ENCODE data around the gene RABGAP1L. TPM values are rescaled to one million over a fixed set of nuclear protein-coding genes. Genes with fewer than 3 reads are reported as not detected.

The RABGAP1L gene
- total RNA-seq, 1 experiment from 2014 or later: 76.9 TPM

DNA sequence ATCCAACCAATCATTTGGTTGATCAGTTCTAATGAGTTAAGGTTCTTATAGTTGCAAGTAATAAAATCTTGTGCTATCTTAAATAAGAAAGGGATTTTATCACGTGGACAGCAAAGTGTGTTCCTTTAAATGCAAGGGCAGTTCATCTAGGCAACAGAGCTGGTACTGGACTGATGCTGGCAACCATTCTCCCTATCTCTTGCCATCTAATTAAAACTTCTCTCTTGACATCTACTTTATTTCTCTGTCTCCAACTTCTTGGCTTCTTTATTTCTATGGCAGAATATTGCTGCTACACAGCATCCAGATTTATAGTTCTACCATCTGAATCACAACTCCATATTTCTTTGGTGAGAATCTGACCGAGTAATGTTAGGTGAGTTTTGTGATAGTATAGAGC is 725.2 kb downstream of the RABGAP1L start:
- Mint-ChIP-seq H3K27me3 (ENCODE audit: low read depth) (no peaks in the 10 kb centered on the region), H3K4me1 (peaks cover 22% of the 10 kb centered on the region), H3K27ac (no peak overlapping the region), H3K36me3 (peaks cover 73% of the 10 kb centered on the region), H3K9me3 (no peaks in the 10 kb centered on the region), H3K4me3 (no peak overlapping the region)
- TF ChIP-seq EMX1 (CRISPR knock-in tag; IDR thresholded peaks at IDR 0.05) (no peak), ZNF138 (CRISPR knock-in tag; conservative IDR thresholded peaks at IDR 0.05) (no peak), ZNF423 (CRISPR knock-in tag; IDR thresholded peaks at IDR 0.05) (no peak), ZNF416 (CRISPR knock-in tag; IDR thresholded peaks at IDR 0.05) (no peak)
- DNase-seq (ENCODE audit: low spot score) (no peak), ATAC-seq (no peak)
- CTCF ChIA-PET: no interaction called here
- POLR2A ChIA-PET: no interaction called here

DNA sequence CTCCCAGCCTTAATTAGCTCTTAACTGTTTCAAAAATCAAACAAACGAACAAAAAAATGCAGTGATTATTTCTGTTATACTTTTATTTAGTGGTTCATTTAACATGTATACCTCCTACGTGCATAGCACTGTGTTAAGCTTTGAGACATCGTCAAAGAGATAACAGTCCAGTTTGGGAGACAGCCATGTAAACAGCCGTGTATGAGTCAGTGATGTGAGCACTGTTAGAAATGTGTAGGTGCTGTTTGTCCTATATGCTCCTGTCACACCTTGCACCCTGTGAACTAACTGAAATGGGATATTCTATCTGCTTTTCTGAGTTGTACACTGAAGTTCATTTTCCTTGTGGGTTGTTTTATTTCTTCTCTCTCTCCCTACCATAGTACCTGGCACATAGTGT is 730.7 kb downstream of the RABGAP1L start:
- CTCF ChIA-PET: no interaction called here
- no peak overlapping the region for H3K27ac Mint-ChIP-seq
- TF ChIP-seq, protein P1, sequence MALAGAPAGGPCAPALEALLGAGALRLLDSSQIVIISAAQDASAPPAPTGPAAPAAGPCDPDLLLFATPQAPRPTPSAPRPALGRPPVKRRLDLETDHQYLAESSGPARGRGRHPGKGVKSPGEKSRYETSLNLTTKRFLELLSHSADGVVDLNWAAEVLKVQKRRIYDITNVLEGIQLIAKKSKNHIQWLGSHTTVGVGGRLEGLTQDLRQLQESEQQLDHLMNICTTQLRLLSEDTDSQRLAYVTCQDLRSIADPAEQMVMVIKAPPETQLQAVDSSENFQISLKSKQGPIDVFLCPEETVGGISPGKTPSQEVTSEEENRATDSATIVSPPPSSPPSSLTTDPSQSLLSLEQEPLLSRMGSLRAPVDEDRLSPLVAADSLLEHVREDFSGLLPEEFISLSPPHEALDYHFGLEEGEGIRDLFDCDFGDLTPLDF (CRISPR knock-in tag; IDR thresholded peaks at IDR 0.05): no peak
- TF ChIP-seq NR1H2 (CRISPR knock-in tag; IDR thresholded peaks at IDR 0.05): no peak
- TF ChIP-seq, protein P2, sequence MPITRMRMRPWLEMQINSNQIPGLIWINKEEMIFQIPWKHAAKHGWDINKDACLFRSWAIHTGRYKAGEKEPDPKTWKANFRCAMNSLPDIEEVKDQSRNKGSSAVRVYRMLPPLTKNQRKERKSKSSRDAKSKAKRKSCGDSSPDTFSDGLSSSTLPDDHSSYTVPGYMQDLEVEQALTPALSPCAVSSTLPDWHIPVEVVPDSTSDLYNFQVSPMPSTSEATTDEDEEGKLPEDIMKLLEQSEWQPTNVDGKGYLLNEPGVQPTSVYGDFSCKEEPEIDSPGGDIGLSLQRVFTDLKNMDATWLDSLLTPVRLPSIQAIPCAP (CRISPR knock-in tag; IDR thresholded peaks at IDR 0.05): no peak
- TF ChIP-seq ETV6 (CRISPR knock-in tag; IDR thresholded peaks at IDR 0.05): no peak
- no peak for TF ChIP-seq ZNF671 (CRISPR knock-in tag; IDR thresholded peaks at IDR 0.05)
- TF ChIP-seq PRRX2 (CRISPR knock-in tag; IDR thresholded peaks at IDR 0.05): no peak
- no peak for TF ChIP-seq SP1 (CRISPR knock-in tag; conservative IDR thresholded peaks at IDR 0.05)
- TF ChIP-seq, protein P3, sequence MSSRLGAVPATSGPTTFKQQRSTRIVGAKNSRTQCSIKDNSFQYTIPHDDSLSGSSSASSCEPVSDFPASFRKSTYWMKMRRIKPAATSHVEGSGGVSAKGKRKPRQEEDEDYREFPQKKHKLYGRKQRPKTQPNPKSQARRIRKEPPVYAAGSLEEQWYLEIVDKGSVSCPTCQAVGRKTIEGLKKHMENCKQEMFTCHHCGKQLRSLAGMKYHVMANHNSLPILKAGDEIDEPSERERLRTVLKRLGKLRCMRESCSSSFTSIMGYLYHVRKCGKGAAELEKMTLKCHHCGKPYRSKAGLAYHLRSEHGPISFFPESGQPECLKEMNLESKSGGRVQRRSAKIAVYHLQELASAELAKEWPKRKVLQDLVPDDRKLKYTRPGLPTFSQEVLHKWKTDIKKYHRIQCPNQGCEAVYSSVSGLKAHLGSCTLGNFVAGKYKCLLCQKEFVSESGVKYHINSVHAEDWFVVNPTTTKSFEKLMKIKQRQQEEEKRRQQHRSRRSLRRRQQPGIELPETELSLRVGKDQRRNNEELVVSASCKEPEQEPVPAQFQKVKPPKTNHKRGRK (CRISPR knock-in tag; IDR thresholded peaks at IDR 0.05; ENCODE audit: borderline replicate concordance): no peak
- no peak for TF ChIP-seq SMAD3 (CRISPR knock-in tag; IDR thresholded peaks at IDR 0.05; ENCODE audit: borderline replicate concordance)
- no peak for TF ChIP-seq ZNF138 (CRISPR knock-in tag; conservative IDR thresholded peaks at IDR 0.05)
- TF ChIP-seq, protein P4, sequence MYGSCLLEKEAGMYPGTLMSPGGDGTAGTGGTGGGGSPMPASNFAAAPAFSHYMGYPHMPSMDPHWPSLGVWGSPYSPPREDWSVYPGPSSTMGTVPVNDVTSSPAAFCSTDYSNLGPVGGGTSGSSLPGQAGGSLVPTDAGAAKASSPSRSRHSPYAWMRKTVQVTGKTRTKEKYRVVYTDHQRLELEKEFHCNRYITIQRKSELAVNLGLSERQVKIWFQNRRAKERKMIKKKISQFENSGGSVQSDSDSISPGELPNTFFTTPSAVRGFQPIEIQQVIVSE (CRISPR knock-in tag; IDR thresholded peaks at IDR 0.05; ENCODE audit: borderline replicate concordance): no peak
- TF ChIP-seq, protein P5, sequence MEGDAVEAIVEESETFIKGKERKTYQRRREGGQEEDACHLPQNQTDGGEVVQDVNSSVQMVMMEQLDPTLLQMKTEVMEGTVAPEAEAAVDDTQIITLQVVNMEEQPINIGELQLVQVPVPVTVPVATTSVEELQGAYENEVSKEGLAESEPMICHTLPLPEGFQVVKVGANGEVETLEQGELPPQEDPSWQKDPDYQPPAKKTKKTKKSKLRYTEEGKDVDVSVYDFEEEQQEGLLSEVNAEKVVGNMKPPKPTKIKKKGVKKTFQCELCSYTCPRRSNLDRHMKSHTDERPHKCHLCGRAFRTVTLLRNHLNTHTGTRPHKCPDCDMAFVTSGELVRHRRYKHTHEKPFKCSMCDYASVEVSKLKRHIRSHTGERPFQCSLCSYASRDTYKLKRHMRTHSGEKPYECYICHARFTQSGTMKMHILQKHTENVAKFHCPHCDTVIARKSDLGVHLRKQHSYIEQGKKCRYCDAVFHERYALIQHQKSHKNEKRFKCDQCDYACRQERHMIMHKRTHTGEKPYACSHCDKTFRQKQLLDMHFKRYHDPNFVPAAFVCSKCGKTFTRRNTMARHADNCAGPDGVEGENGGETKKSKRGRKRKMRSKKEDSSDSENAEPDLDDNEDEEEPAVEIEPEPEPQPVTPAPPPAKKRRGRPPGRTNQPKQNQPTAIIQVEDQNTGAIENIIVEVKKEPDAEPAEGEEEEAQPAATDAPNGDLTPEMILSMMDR (IDR thresholded peaks at IDR 0.05): no peak
- no peak for TF ChIP-seq JUN (CRISPR knock-in tag; IDR thresholded peaks at IDR 0.05)
- POLR2A ChIA-PET: no interaction called here
- no peak for ATAC-seq
- no peak overlapping the region for H3K4me3 Mint-ChIP-seq
- DNase-seq (ENCODE audit: low spot score): no peak
- peaks cover 7% of the 10 kb centered on the region for H3K9me3 Mint-ChIP-seq
- H3K27me3 Mint-ChIP-seq (ENCODE audit: low read depth): no peaks in the 10 kb centered on the region
- no peaks in the 10 kb centered on the region for H3K4me1 Mint-ChIP-seq
- peaks cover 64% of the 10 kb centered on the region for H3K36me3 Mint-ChIP-seq

DNA sequence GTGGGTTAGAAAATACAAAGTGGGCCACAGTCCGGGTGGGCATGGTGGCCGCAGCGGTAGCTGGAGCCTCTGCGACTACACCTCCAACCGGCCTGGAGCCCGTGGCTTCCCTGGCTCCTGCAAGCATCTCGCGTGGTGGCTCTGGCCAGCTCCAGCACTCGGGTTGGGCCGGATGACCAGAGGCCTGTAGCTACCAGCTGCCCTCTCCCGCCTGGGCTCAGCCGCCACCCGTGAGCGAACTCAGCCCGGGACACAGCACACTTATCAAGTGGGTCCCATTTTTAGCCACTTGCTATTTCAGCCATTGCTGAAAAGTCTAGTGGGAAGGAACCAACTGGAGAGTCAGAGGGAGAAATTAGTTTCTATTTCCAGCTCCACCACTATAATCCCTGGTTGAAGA is 732.7 kb downstream of the RABGAP1L start:
- no peak for DNase-seq (ENCODE audit: low spot score)
- Mint-ChIP-seq H3K27me3 (ENCODE audit: low read depth) (no peaks in the 10 kb centered on the region), H3K4me3 (no peak overlapping the region), H3K36me3 (peaks cover 67% of the 10 kb centered on the region), H3K4me1 (no peaks in the 10 kb centered on the region), H3K9me3 (peaks cover 7% of the 10 kb centered on the region), H3K27ac (peak overlapping the region; percentile 91)
- CTCF ChIA-PET: interaction anchor here (0.6 to 0.7 kb wide), 2 partner anchors 9 to 427 kb away, joined by 3 read pairs; no protein-coding TSS in a partner anchor
- no peak for TF ChIP-seq RORB (CRISPR knock-in tag; IDR thresholded peaks at IDR 0.05)
- TF ChIP-seq ZNF232 (CRISPR knock-in tag; IDR thresholded peaks at IDR 0.05): no peak
- POLR2A ChIA-PET: interaction anchor here (1.6 kb wide), 1 partner anchor 10 kb away, joined by 3 read pairs; no protein-coding TSS in a partner anchor
- ATAC-seq: no peak
